HG02852 (cell line): ENCODE results near the gene PTPRU.

Experiments used
- ATAC-seq: cut with Tn5 transposase; IDR thresholded peaks from one replicate; pipeline ENCODE4 v1.9.1; 2021; ENCODE audit warnings: mild to moderate bottlenecking, moderate library complexity; ENCODE audit not compliant: unreplicated experiment

PTPRU gene

GRCh38 chr1:29243023-29243870, 6.9 kb downstream of the PTPRU start:
- no peak for ATAC-seq

- no peak for ATAC-seq
These were observed 7.5 kb downstream of the PTPRU start for GRCh38 chr1:29243871-29244200.

GRCh38 chr1:29245261-29245660, 8.9 kb downstream of the PTPRU start:
- no peak for ATAC-seq

GRCh38 chr1:29245876-29246275, 9.6 kb downstream of the PTPRU start:
- no peak for ATAC-seq

- no peak for ATAC-seq
These were observed 10.7 kb downstream of the PTPRU start for GRCh38 chr1:29247044-29247443.

- no peak for ATAC-seq
These were observed 11.4 kb downstream of the PTPRU start for GRCh38 chr1:29247571-29248273.

GRCh38 chr1:29248409-29248808, 12.1 kb downstream of the PTPRU start:
- ATAC-seq: no peak

GRCh38 chr1:29249170-29249691, 12.9 kb downstream of the PTPRU start:
- ATAC-seq: no peak

GRCh38 chr1:29249951-29250581, 13.7 kb downstream of the PTPRU start:
- ATAC-seq: no peak

- no peak for ATAC-seq
These were observed 15.1 kb downstream of the PTPRU start for GRCh38 chr1:29251164-29252124.

GRCh38 chr1:29253180-29253579, 16.9 kb downstream of the PTPRU start:
- ATAC-seq: no peak

- no peak for ATAC-seq
These were observed 18.0 kb downstream of the PTPRU start for GRCh38 chr1:29254346-29254745.

- ATAC-seq: no peak
These were observed 18.9 kb downstream of the PTPRU start for GRCh38 chr1:29255134-29255666.

- no peak for ATAC-seq
These were observed 20.1 kb downstream of the PTPRU start for GRCh38 chr1:29256394-29256793.

GRCh38 chr1:29256979-29257804, 20.9 kb downstream of the PTPRU start:
- ATAC-seq: no peak

- no peak for ATAC-seq
These were observed 22.1 kb downstream of the PTPRU start for GRCh38 chr1:29258189-29258975.

- no peak for ATAC-seq
These were observed 22.9 kb downstream of the PTPRU start for GRCh38 chr1:29258976-29259801.
